ENCODE results near the gene ACTN4.
"Not testable (repeated sequence)": the region's sequence is repeated elsewhere in the genome, so short reads cannot be mapped to it uniquely, and the experiment has no call there.

ACTN4 gene

GRCh38 chr19:38647368-38647965 lies at the start of gene ACTN4:
TSS of gene ACTN4 (plus strand) at chr19:38647649. CDS start at chr19:38647746, 97 bp downstream.
- peak; percentile 96 to 100 (median 98) for DNase-seq
- intact Hi-C loops (cut with DNase I), result loop anchor here (1.0 to 5.0 kb wide), 3 partner anchors 29 to 184 kb away; partner anchors contain the start of genes ECH1 and EIF3K

- DNase-seq, result no peak
- intact Hi-C loops (cut with DNase I), result no loop called here
Observed at GRCh38 chr19:38599722-38600121, 47.7 kb upstream of the ACTN4 start.

- DNase-seq; intact Hi-C loops (cut with DNase I): not testable (repeated sequence)
Observed at GRCh38 chr19:38602856-38603255, 44.6 kb upstream of the ACTN4 start.

- intact Hi-C loops (cut with DNase I), result no loop called here
- no peak for DNase-seq
Observed at GRCh38 chr19:38606131-38606530, 41.3 kb upstream of the ACTN4 start.

- intact Hi-C loops (cut with DNase I), result no loop called here
Observed at GRCh38 chr19:38614289-38614688, 33.2 kb upstream of the ACTN4 start.

GRCh38 chr19:38615007-38615581 lies 32.4 kb upstream of the ACTN4 start:
- DNase-seq, result peak in 2 of 10 donors; percentile 10 to 17
- intact Hi-C loops (cut with DNase I), result loop anchor here (5.0 kb wide), 1 partner anchor 213 kb away; the partner anchor contains the start of gene FAM98C

More at GRCh38 chr19:38614289-38614688, 33.2 kb upstream of the ACTN4 start:
- DNase-seq, result peak in 2 of 10 donors; percentile 17 to 35

- no peak for DNase-seq
- intact Hi-C loops (cut with DNase I), result loop anchor here (5.0 kb wide), 1 partner anchor 214 kb away; the partner anchor contains the start of gene FAM98C
Observed at GRCh38 chr19:38616265-38616664, 31.2 kb upstream of the ACTN4 start.

- intact Hi-C loops (cut with DNase I), result loop anchor here (5.0 kb wide), 1 partner anchor 215 kb away; the partner anchor contains the start of gene FAM98C
Observed at GRCh38 chr19:38617283-38617763, 30.1 kb upstream of the ACTN4 start.

GRCh38 chr19:38617764-38618589 lies 29.5 kb upstream of the ACTN4 start, which contains the start of gene MAP4K1:
TSS of gene MAP4K1 (minus strand) at chr19:38617953. CDS start at chr19:38617895, 58 bp downstream.
- intact Hi-C loops (cut with DNase I), result loop anchor here (2.0 to 5.0 kb wide), 2 partner anchors 29 to 216 kb away; partner anchors contain the start of genes ACTN4 and FAM98C
- peak in 3 of 10 donors; percentile 14 to 75 (median 17) for DNase-seq

More at GRCh38 chr19:38617283-38617763, 30.1 kb upstream of the ACTN4 start:
- DNase-seq, result peak in 1 of 10 donors; percentile 81

- intact Hi-C loops (cut with DNase I), result loop anchor here (2.0 to 5.0 kb wide), 2 partner anchors 28 to 216 kb away; partner anchors contain the start of genes ACTN4 and FAM98C
- DNase-seq, result peak; percentile 96 to 100 (median 98)
Observed at GRCh38 chr19:38618590-38619360, 28.7 kb upstream of the ACTN4 start, which contains the start of gene EIF3K. TSS of gene EIF3K (plus strand) at chr19:38619188. CDS start at chr19:38619269, 81 bp downstream.

GRCh38 chr19:38619361-38620174 lies 27.9 kb upstream of the ACTN4 start:
- intact Hi-C loops (cut with DNase I), result loop anchor here (2.0 to 5.0 kb wide), 2 partner anchors 27 to 217 kb away; partner anchors contain the start of genes ACTN4 and FAM98C
- no peak for DNase-seq

- no peak for DNase-seq
- intact Hi-C loops (cut with DNase I), result no loop called here
Observed at GRCh38 chr19:38624822-38625221, 22.6 kb upstream of the ACTN4 start.

GRCh38 chr19:38626401-38626800 lies 21.0 kb upstream of the ACTN4 start:
- intact Hi-C loops (cut with DNase I), result no loop called here
- DNase-seq, result no peak

GRCh38 chr19:38629568-38629967 lies 17.9 kb upstream of the ACTN4 start:
- intact Hi-C loops (cut with DNase I), result no loop called here
- DNase-seq, result no peak

- DNase-seq, result not testable (repeated sequence)
- intact Hi-C loops (cut with DNase I), result loop anchor here (5.0 to 10.0 kb wide), 2 partner anchors 89 to 116 kb away; no protein-coding TSS in a partner anchor
Observed at GRCh38 chr19:38631301-38631700, 16.1 kb upstream of the ACTN4 start.

- intact Hi-C loops (cut with DNase I), result loop anchor here (5.0 to 10.0 kb wide), 2 partner anchors 90 to 117 kb away; no protein-coding TSS in a partner anchor
- not testable (repeated sequence) for DNase-seq
Observed at GRCh38 chr19:38631811-38632475, 15.5 kb upstream of the ACTN4 start.

- intact Hi-C loops (cut with DNase I), result loop anchor here (5.0 to 10.0 kb wide), 2 partner anchors 90 to 118 kb away; no protein-coding TSS in a partner anchor
- DNase-seq, result peak in 2 of 10 donors; percentile 69 to 74
Observed at GRCh38 chr19:38632476-38633213, 14.8 kb upstream of the ACTN4 start.

Data from posterior cingulate gyrus (tissue), 11 donors.